Kidney (tissue), 14 donors: ENCODE results near the gene PTMA. TPM values are rescaled to one million over a fixed set of nuclear protein-coding genes. Genes with fewer than 3 reads are reported as not detected.

Experiments
- DNase-seq, 5 donors: peaks; one replicate each; pipeline ENCODE4 v3.0.0-alpha.2; 2013 to 2020
- FAIRE-seq: peaks from 2 replicates; lab custom pipeline; 2012; peaks lifted over from hg19 to GRCh38; lab: Jason Lieb, UNC
- H3K27ac ChIP-seq, 2 donors: one replicate each; pipeline ENCODE4 v1.7.0; 2013; ENCODE audit warnings: low read depth in 2 of 2, low read length in 2 of 2, inconsistent platforms in 1 of 2
- H3K27me3 ChIP-seq: one replicate; pipeline ENCODE4 v1.7.1; 2013; ENCODE audit warnings: low read length, inconsistent platforms; ENCODE audit not compliant: control insufficient read depth, insufficient read depth
- H3K36me3 ChIP-seq, 3 donors: one replicate each; pipeline versions ENCODE4 v1.7.0 to v1.7.1; 2013; ENCODE audit warnings: low read length in 3 of 3, control low read depth in 1 of 3, inconsistent platforms in 1 of 3; ENCODE audit not compliant: insufficient read depth in 3 of 3, control insufficient read depth in 2 of 3
- H3K4me1 ChIP-seq, 3 donors: one replicate each; pipeline versions ENCODE4 v1.7.0 to v1.7.1; 2013; ENCODE audit warnings: low read length in 3 of 3, inconsistent platforms in 1 of 3, low read depth in 1 of 3; ENCODE audit not compliant: control insufficient read depth in 2 of 3, insufficient read depth in 2 of 3
- H3K4me3 ChIP-seq, 3 donors: one replicate each; pipeline versions ENCODE4 v1.7.0 to v1.8.1; 2013; ENCODE audit warnings: low read length in 3 of 3, control low read depth in 1 of 3, inconsistent platforms in 1 of 3
- H3K9ac ChIP-seq, 3 donors: one replicate each; pipeline versions ENCODE4 v1.7.0 to v1.7.1; 2013; ENCODE audit warnings: low read length in 3 of 3, control low read depth in 1 of 3, inconsistent platforms in 1 of 3
- H3K9me3 ChIP-seq, 3 donors: one replicate each; pipeline versions ENCODE4 v1.7.0 to v1.7.1; 2013; ENCODE audit warnings: low read length in 3 of 3, control low read depth in 1 of 3, inconsistent platforms in 1 of 3; ENCODE audit not compliant: control insufficient read depth in 2 of 3, insufficient read depth in 1 of 3
- CTCF ChIP-seq: IDR thresholded peaks from 3 replicates; pipeline ENCODE4 v1.5.1; 2012; ENCODE audit warnings: mild to moderate bottlenecking, moderate library complexity, borderline replicate concordance; ENCODE audit not compliant: insufficient read depth; ENCODE audit errors: extremely low read depth
- intact Hi-C: fragments of 100-400 bp; cut with DNase I; formaldehyde crosslinking; loops from one replicate; pipeline ENCODE4 v1.11.1; 2022
- polyA plus RNA-seq: library from polyadenylated mRNA; stranded (reverse); fragments of 350-450 nt; fragmentation: Illumina TruSeq; extraction: RNeasy Lipid Tissue Mini Kit (QIAGEN cat#74804); gene quantifications from one replicate; pipeline ENCODE4 v1.2.3, GENCODE V29; 2014; ENCODE audit warnings: low read depth, low replicate concordance; ENCODE audit not compliant: insufficient read depth
- total RNA-seq: library from RNA; stranded (reverse); fragmentation: NEBNext Ultra II Directional; extraction: Animal tissue kit (Norgen Biotek cat#: 25700); gene quantifications from one replicate; pipeline ENCODE4 v1.2.1, GENCODE V29; 2021
- donor health status: control.
- donor health status: control.
- donor health status: control.
- donor health status: control.
- donor health status: control.
- donor health status: DM: yes; HTN: yes; CAD: no.
- donor health status: Normal renal cell carcinoma (clear cell type).

Gene PTMA
- total and polyA plus RNA-seq, 2 donors from 2014 or later, result 825 to 1,173 TPM

- intact Hi-C loops, result loop anchor here (10.0 kb wide), 1 partner anchor 51 kb away; no protein-coding TSS in a partner anchor
- peak overlapping the region in 2 of 3 donors; percentile 36 to 65 for H3K4me3 ChIP-seq
- peak overlapping the region; percentile 83 to 97 for H3K27ac ChIP-seq
- H3K36me3 ChIP-seq, result no peaks in the 10 kb centered on the region
- H3K9ac ChIP-seq, result peak overlapping the region in 2 of 3 donors; percentile 27 to 73
- no peak for FAIRE-seq
- no peaks in the 10 kb centered on the region for H3K9me3 ChIP-seq
- peak in 1 of 5 donors; percentile 64 for DNase-seq
- no peak for TF ChIP-seq CTCF
- no peaks in the 10 kb centered on the region for H3K27me3 ChIP-seq
- peaks cover 0 to 16% (median 3%) of the 10 kb centered on the region in 3 donors for H3K4me1 ChIP-seq
Measured at GRCh38 chr2:231665245-231666170, 42.8 kb upstream of the PTMA start.

GRCh38 chr2:231666171-231667095 lies 41.9 kb upstream of the PTMA start:
- DNase-seq (peak; percentile 89 to 99 (median 95)), FAIRE-seq (no peak)
- Histone ChIP-seq H3K27me3 (no peaks in the 10 kb centered on the region), H3K9ac (peak overlapping the region; percentile 1 to 93 (median 22)), H3K4me3 (peak overlapping the region in 2 of 3 donors; percentile 36 to 65), H3K27ac (peak overlapping the region; percentile 83 to 97), H3K4me1 (peaks cover 0 to 20% (median 3%) of the 10 kb centered on the region in 3 donors), H3K9me3 (no peaks in the 10 kb centered on the region), H3K36me3 (no peaks in the 10 kb centered on the region)
- TF ChIP-seq CTCF, result no peak
- intact Hi-C loops, result loop anchor here (10.0 kb wide), 1 partner anchor 52 kb away; no protein-coding TSS in a partner anchor

- FAIRE-seq (no peak), DNase-seq (no peak)
- Histone ChIP-seq H3K9ac (peak overlapping the region in 2 of 3 donors; percentile 45 to 93), H3K36me3 (no peaks in the 10 kb centered on the region), H3K4me3 (peak overlapping the region in 1 of 3 donors; percentile 65), H3K27ac (peak overlapping the region; percentile 83 to 97), H3K27me3 (no peaks in the 10 kb centered on the region), H3K4me1 (peaks cover 0 to 24% (median 3%) of the 10 kb centered on the region in 3 donors), H3K9me3 (no peaks in the 10 kb centered on the region)
- no peak for TF ChIP-seq CTCF
- intact Hi-C loops, result loop anchor here (10.0 kb wide), 1 partner anchor 52 kb away; no protein-coding TSS in a partner anchor
Measured at GRCh38 chr2:231667096-231667427, 41.3 kb upstream of the PTMA start.
